NCI-H2107 treated with DMSO at 0.1 percent for 48 hours (cell line): ENCODE data around the gene ACSF3.
A peak's percentile ranks its signal among the peaks of the same experiment; 100 is the strongest.

Source experiments
- DNase-seq: peaks from one replicate; lab custom pipeline; 2025; ENCODE audit not compliant: unreplicated experiment; lab: John Stamatoyannopoulos, UW

Gene ACSF3

DNA sequence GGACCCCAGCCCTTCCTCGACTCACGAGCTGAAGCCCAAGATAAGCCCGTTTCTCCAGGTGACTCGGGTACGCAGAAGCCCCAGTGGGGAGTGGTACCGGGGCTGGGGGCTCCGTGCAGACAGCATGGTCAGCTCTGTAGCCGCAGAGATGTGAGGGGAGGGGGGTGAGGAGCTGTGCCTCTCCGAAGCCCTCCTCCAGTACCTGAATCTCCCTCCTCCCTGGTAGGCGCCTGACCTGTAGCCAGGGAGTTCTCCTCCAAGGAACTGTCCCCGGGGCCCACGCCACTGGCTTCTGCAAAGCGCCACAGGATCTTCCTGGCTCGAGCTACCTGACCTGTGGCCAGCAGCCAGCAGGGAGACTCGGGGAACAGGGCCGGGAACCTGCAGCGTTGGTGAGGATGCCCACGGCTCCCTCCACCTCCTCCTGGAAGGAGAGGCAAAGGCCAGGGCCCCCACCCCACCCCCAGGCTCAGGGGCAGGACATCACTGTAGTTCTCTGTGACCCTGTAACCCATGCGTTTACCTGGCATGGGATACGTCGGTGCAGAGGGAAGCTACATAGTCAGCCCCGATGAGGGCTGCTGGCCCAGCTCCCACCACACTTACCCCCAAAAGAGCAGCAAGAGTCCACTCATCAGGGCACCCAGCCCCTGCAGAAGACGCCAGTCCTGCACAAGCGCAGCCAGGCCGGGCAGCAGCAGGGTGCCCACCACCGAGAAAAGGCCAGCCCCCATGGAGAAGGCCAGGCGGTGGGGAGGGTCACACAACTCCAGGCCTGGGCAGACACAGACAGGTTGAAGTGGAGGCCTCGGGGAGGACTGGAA is 105.0 kb downstream of the ACSF3 start:
- no peak for DNase-seq

- no peak for DNase-seq
Observed at GRCh38 chr16:89199241-89200123, 105.8 kb downstream of the ACSF3 start.

GRCh38 chr16:89200124-89200849 is 106.6 kb downstream of the ACSF3 start, which contains the start of gene SLC22A31:
Gene SLC22A31 (minus strand): TSS chr16:89200537. CDS start chr16:89200501, 36 bp downstream.
- no peak for DNase-seq

GRCh38 chr16:89200850-89201411 is 107.3 kb downstream of the ACSF3 start:
- no peak for DNase-seq

DNA sequence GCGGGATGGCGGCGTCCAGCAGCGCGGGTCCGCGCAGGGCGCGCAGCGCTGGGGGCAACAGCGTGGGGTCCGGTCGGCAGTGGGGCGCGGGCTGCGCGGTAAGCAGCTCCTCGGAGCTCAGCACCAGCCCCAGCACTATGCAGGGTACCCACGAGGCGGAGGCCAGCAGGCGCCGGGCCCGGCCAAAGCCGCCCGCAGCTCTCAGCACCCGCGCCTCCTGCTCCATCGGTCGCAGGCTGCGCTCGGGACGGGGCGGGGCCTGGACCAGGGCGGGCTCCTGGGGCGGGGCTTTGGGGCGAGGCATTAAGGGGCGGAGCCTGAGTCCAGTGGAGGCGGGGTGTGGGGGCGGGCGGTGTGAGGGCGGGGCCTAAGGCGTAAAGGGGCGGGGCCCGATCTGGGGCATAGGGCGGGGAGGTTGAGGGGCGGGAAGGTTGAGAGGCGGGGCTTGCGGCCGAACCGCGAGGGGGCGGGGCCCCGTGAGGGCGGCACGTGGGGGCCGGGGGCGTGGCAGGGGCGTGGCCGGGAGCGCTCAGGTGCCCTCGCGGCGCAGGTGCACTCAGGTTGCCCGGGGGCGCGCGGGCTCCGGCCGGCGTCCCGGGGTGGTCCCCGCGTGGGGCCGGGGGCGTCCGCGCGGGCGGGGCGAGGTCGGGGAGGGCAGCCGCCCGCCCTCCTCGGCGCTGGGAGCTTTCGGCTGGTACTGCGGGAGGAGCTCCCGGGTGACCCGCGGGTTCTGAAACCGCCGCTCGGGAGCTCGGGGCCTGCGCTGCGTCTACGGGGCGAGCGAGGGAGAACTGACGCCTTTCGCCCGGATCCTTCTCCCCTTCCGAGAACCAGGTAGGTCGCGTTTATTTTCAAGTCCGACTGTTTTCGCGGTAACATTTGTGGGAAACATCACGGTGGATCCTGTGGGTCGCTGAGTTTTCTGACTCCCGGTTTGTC is 108.1 kb downstream of the ACSF3 start:
- peak; percentile 13 for DNase-seq

GRCh38 chr16:89202422-89203215 is 109.0 kb downstream of the ACSF3 start:
- DNase-seq, result no peak
